GM18499 (cell line): Measurements from ENCODE around the gene PARP11.

Experiments
- ATAC-seq: cut with Tn5 transposase; IDR thresholded peaks from one replicate; pipeline ENCODE4 v1.9.1; 2021; ENCODE audit warnings: moderate number of reproducible peaks; ENCODE audit not compliant: insufficient read depth, unreplicated experiment

PARP11 gene, protein sequence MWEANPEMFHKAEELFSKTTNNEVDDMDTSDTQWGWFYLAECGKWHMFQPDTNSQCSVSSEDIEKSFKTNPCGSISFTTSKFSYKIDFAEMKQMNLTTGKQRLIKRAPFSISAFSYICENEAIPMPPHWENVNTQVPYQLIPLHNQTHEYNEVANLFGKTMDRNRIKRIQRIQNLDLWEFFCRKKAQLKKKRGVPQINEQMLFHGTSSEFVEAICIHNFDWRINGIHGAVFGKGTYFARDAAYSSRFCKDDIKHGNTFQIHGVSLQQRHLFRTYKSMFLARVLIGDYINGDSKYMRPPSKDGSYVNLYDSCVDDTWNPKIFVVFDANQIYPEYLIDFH

DNA sequence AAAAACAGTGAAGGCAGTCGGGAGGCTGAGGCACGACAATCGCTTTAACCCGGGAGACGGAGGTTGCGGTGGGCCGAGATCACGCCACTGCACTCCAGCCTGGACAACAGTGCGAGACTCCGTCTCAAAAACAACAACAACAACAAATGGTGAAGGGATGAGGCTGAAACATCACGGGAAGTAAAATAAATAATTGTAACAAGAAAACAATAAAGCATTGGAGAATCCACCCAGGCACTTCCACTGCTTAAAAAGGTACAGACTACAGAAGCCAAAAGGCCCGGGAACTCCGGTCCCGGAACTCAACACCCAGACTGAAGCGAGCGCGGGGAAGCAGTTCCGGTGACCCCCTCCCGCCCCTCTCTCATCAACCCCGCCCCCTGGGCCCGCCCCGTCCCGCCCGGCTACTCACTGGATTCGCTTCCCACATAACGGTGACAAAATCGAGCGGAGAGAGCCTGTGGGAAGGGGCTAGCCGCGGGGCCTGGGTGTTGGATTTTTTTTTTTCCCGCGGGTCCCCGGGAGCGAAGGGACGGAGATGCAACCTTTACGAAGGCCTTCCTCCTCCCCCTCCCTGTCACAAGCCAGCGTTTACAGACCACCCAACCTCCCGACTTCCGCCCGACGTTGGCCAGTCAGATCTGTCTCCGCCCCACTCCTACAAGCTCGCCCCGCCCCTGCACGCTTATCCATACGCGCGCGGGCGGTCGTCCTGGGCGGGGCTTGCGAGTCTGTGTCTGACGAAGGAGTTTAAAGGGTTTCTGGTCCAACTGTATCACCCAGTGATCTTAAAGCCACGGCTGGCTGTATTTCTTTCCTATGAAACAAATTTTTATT, at the start of gene PARP11:
Gene PARP11 (minus strand): TSS at position 600 of the 837 bp plus-strand sequence. CDS start 170 bp downstream, at position 430.
- peak; percentile 76 for ATAC-seq

DNA sequence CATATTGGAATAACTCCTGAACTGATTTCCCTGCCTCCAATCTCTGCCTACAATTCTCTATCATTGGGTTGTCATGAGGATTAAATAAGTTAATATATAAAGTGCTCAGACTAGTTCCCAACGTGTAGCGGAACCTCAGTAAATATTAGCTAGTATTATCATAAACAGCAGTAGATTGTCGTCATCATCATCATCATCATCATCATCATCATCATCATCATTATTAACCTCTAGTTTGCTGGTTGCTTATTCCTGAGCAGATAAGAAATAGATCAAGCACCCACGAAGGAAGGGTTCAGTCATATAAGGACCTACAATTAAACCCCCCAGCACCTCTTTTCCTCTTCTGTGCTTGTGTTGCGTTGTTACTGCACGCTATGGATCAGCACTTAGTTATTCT, 48.8 kb upstream of the PARP11 start:
- ATAC-seq: no peak

DNA sequence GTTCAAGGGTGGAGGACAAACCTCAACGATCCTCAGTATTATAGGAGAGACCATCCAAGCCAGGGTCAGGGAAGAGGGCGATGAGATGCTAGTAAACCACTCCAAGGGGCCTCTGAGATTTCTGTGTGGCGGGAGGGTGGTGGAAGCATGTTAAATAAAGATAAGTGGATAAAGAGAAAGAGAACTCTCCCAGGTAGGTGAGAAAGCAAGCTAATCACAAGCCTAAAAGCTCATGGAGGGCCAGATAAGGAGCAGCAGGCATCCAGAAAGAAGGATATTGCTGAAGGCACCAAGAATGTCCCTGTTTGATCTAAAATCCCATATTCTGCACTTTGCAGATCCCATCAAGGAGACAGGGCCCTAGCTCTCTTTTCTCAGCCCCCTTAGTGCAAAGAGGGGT, 48.3 kb upstream of the PARP11 start:
- no peak for ATAC-seq

DNA sequence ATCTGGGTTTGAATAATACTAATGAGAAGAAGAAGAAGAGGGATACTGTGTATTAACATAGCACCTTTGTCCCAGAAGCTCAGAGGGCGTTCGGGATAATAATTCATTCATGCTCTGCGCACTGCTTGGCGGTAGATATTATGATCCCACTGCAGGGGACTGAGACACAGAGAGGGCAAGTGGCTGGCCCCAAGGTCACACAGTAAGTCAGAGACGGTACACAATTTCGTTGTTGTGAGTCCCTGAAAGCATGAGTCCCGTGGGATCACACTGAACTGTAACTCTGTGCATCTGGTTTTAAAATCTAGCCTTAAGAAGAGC, 47.9 kb upstream of the PARP11 start:
- no peak for ATAC-seq

DNA sequence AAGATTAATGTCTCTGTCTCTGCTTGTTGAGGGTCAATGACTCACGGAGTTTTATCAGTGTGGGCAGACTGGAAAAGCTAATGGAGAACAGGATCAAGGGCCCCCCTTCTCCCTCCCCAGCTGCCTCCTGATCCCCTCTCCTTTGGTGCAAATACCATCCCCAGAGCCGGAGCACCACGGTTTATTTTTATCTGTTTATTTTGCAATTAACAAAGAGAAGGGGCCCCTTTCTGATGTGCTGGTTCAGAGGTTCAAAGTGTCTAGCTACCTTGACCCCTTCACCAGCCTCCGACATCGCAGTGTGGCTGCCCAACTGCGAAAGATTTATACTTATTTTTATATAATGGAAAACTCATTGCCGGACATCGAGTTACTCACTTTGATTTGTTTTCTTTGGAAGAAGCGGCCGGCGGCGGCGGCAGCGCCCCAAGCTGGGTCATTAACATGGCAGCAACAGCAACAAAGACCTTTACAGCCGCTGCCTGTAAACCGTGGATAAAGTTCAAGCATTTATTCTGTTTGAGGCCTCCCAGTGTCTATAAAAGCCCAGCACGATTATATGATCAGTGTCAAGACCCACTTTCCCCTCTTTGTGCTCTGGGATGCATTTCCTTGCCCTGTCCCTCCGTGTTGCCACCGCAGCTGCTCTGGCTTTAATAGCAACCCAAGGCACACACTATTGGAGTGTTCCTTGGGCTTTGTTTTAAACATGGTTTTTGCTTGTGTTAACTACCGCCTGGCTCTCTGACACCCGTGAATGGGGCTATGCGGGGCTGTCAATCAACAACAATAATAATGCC, 47.4 kb upstream of the PARP11 start:
- no peak for ATAC-seq

DNA sequence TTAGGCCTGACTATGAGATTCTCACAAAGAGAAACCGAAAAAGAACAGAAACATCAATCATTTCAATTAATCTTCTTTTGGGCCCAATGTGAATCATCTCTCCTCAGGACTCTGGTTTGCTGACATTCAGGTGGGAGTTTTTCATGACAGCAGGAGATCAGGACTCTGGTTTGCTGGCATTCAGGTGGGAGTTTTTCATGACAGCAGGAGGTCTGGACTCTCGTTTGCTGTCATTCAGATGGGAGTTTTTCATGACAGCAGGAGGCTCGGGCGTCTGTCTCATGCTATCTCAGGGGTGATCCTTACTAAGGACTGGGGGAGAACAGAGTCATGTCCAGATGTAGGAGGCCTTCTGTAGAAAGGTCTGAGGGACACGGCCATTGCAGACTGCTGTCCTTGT, 40.1 kb upstream of the PARP11 start:
- no peak for ATAC-seq

DNA sequence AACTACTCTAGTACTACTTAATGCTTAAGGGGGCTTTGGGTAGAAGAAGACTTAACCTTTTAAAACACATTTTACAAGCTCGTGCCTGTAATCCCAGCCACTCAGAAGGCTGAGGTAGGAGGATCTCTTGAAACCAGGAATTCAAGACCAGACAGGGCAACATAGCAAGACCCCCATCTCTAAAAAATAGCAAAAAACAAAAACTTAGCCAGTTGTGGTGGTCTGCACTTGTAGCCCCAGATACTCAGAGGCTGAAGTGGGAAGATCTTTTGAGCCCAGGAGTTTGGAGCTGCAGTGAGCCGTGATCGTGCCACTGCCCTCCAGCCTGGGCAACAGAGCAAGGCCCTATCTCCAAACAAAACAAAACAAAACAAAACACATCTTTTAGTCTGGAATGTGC, 39.7 kb upstream of the PARP11 start:
- no peak for ATAC-seq

DNA sequence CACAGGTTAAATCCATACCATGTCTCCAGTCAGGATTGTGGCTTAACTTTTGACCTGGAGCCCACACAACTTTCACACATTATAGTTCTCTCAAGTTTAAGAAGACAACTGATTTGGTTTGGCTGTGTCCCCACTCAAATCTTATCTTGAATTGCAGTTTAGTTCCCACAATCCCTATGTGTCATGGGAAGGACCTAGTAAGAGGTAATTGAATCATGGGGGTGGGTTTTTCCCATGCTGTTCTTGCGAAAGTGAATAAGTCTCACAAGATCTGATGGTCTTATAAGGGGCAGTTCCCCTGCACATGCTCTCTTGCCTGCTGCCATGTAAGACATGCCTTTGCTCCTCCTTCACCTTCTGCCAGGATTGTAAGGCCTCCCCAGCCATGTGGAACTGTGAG, 38.2 kb upstream of the PARP11 start:
- no peak for ATAC-seq

DNA sequence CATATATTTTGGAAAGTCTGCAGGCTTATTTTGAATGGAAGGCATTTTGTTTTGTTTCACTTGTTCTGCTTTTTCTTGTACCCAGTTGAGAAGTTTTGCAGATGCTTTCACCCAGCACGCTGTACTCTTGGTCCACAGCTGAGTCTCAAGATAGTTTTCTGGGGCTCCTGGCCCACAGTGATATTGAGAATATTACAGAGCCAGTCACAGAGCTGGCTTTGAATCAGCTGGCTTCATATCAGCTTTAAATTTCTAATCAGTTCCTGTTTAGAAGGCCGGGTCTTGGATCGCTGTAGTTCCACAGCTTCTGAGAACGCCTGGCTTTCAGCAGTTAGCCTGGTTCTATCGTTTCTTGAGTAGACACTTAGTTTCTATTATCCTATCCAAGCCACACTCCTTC, 32.5 kb upstream of the PARP11 start:
- ATAC-seq: no peak

DNA sequence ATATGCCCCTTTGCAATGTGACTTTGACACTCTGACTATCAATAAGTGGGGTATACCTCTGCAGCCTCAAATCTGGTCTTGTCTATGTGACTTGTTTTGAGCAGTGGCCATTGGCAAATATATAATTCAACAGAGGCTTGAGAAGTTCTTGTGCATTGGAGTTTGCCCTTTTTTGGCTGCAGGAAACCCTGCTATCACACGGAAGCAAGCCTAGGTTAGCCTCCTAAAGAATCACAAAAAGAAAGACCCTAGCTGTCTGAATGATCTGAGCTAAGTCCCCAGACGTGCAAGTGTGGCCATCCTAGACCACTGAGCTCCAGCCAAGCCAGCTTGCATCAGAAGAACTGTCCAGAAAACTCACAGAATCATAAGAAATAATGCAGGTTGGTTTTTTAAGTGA, 31.8 kb upstream of the PARP11 start:
- no peak for ATAC-seq

DNA sequence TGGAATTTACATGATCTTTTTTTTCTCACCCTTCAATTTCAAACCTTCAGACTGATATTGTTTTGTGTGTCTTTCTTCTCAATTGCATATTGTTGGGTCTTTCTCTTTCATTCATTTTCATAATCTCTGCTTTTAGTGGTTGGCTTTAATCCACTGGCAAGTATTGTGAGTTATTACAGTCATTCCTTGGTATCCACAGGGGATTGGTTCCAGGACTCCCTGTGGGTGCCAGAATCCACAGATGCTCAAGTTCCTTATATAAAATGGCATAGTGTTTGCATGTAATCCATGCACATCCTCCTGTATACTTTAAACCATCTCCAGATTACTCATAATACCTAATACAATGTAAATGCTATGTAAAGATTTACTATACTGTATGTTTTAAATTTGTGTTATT, 29.7 kb upstream of the PARP11 start:
- no peak for ATAC-seq

DNA sequence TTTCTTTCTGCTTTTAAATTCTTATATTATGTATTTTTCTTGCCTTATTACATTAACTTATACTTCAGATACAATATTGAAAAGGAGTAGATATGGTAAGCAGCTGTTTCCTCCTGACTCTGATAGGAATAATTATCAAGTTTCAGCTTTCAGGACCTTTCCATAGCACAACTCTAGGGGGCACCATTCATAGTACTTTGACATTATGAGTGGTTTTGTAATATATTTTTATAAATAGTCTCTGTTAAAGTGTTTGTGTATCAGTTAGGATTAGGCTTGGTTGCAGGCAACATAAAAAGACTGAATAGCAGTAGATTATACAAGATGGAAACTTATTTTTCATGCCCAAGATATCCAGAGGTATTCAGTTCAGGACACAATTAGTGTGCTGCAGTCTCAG, 27.9 kb upstream of the PARP11 start:
- no peak for ATAC-seq

DNA sequence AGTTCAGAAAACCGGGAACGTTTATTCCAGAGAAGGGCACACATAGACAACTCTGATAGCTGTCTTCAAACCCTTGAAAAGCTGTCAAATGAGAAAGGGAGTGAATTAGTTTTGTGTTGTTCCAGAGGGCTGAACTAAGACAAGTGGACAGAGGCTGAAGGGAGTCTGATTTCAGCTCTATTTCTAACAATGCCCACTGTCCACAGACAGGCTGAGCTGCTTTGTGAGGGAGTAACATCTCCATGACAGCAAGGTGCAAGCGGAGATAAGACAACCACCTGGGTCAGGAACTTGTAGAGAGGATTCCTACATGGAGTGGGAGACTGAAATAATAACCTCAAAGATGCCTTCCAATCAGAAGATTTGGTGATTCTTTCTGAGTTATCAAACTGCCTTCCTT, 25.6 kb upstream of the PARP11 start:
- ATAC-seq: no peak

DNA sequence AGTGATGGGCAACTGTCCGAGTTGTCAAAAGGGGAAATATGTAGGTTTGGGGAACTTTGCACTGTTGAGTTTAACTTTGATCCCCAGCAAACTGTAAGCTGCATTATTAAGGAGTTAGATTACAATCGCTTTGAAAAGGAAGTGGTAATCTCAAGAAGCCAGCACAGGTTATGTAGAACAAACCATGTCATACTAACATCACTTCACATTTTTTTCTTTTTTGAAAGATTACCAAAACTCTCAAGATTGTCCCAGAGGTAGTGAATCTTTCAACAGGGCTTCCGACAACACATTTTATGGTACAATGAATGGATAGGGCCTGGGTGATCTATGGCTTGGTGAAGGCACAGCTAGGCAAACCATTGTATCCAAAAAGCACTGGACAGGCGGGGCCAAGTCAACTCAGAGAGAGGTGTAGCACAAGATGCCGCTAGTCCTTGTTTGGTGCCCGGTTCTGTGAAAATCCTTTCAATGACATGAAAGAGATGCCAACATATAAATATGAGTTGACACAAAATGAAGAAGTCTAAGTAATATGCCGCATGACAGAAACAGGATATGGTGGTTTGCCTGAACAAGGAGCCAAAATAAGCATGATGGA, 24.3 kb upstream of the PARP11 start:
- ATAC-seq: no peak

DNA sequence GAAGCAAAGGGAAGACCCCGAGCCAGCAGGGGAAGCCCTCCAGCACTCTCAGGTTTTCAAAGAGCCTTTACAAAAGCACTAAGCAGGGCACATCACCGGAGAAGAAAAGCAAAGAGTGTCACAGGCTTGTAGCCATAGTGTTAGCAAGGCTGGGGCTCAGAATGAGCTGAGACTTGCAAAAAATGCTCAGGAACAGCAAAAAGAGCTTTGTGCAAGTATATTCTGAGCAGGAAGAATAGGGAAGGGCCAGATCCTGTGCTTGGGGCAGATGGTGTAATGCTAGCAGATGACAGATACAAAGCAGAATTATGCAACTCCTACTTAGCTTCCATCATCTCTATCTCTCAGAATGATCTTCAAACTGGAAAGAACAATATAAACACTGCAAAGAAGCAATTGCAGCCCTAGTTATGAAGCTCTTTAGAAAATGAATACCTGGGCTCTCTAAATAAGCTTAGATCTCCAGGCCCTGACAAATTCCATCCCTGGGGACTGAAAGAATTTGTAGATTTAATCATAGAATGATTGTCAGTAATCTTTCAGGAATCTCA, 23.7 kb upstream of the PARP11 start:
- ATAC-seq: no peak

DNA sequence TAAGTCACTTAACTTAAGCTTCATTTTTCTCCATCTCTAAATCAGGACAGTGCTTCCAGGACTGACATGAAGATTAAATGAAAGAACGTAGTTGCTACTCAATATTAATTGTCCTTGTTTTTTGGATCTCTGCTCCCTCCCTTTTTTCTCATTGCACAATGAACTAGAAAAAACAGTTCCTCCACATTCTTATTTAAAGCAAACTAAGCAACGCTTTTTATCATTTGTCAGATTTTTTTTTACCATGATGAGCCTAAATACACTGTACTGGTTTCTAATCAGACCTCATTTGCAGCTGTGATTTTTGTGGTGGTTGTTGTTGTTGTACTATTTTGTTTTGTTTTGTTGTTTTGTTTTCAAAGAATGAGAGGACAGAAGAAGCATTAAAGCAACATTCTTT, 23.2 kb upstream of the PARP11 start:
- ATAC-seq: no peak

DNA sequence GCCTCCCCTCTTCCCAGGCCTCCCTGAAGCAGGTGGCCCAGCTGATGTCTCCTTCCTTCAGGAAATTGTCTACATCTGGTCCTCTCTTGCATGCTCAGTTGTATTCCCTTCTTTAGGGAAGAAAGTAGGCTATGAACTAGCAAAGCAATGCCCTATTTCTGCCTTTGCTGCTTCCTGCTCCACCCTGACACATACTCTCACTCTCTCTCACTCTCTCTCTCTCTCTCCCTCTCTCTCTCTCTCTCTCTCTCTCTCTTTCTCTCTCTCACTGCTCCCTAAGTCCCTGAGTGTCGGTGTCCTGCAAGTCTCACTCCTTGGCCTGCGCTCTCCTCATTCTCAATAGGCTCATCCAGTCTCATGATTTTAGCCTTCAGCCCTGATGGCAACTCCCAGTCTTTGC, 19.4 kb upstream of the PARP11 start:
- ATAC-seq: no peak

DNA sequence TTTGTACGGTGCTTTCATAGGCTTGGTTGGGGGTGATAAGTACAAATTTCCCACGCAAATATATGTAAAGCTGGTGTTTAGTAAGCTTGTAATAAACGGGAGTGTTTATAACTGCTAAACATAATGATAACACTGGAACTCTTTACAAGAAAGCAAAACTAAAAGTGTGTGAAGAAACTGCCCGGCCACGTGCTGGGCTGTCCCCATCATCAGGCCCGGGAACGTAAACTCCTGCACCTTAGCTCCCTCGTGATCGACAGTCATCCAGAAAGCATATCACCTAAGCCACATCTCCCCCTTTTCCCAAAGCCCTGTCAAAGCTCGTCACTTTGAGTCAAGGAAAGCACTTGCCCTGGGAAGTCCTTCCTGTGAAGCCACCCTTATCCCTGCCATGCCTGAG, 18.0 kb upstream of the PARP11 start:
- no peak for ATAC-seq

DNA sequence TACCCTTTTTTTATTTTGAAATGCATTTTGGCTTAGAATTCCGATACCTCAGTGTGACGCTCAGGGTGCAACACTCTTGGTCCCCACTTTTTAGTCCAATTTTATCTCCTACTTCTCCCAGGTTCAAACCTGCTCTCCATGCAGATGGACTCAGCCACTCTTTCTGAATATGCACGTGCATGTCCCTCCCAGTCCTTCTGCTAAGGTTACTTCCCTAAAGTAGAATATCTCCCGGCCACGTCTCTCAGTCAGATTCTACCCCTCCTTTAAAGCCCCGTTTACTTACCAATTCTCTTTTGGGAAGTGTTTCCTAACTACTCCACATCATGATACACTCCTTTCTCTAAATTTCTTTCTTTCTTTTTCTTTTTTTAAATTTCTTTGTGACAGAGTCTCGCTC, 15.5 kb upstream of the PARP11 start:
- ATAC-seq: no peak

DNA sequence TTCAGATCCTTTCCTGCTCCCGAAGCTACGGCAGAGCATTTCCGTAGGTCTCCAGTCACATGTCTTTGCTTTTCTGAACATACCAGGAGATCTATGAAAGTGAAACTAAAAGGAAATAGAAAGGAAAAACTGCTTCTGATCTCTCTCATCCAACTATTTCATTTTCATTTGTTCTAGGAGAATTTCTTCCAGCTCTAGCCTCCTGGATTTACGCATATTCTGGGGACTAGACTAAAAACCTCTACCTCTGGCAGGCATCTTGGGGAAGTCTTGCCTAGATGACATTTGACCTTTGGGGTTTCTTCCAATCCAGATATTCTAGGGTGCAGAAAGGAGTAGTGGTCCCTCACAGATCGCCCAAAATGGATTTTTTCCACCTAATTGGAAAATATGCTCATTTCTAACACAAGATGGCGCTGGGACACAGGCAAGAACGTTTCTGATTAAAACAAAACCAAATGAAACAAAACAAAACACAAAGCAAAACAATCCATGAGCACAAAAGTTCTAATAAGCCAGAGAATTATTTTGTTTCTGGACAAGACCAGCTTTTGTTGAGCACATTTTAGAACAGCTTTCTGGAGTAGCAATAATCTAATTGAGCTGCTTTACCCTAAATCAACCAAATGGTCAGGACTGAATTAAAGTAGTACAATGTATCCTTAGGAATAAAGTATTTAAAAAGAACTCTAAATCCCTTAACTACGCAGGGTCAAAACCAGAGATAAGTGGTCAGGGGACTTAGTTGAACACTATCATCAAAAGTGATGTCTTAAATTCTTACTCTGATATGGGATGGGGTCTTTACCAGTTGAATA, 12.3 kb upstream of the PARP11 start:
- ATAC-seq: no peak
